Effector memory CD4-positive, alpha-beta T cell (primary cell): ENCODE results near the gene ZBTB16.

Experiments
- DNase-seq, 3 donors: peaks; one replicate each; pipeline ENCODE4 v3.0.0-alpha.2; 2020
- H3K27ac ChIP-seq: 2 replicates; pipeline ENCODE4 v1.7.0; 2013; ENCODE audit warnings: mild to moderate bottlenecking, low read length, moderate library complexity; ENCODE audit not compliant: insufficient read depth, poor library complexity, severe bottlenecking
- H3K27me3 ChIP-seq: replicated peaks from 2 replicates; pipeline ENCODE4 v1.7.0; 2013; ENCODE audit warnings: mild to moderate bottlenecking, low read length; ENCODE audit not compliant: insufficient read depth, control insufficient read depth, poor library complexity, severe bottlenecking
- H3K36me3 ChIP-seq: 2 replicates; pipeline ENCODE4 v1.7.0; 2013; ENCODE audit warnings: mild to moderate bottlenecking, low read length, moderate library complexity; ENCODE audit not compliant: control insufficient read depth, insufficient read depth
- H3K4me1 ChIP-seq: 2 replicates; pipeline ENCODE4 v1.7.0; 2013; ENCODE audit warnings: low read length, mild to moderate bottlenecking; ENCODE audit not compliant: control insufficient read depth, insufficient read depth, poor library complexity, severe bottlenecking
- H3K4me3 ChIP-seq: 2 replicates; pipeline ENCODE4 v1.7.0; 2013; ENCODE audit warnings: low read length, low read depth, mild to moderate bottlenecking; ENCODE audit not compliant: insufficient read depth, poor library complexity, severe bottlenecking
- H3K9me3 ChIP-seq: 2 replicates; pipeline ENCODE4 v1.7.0; 2013; ENCODE audit warnings: mild to moderate bottlenecking, low read length, moderate library complexity; ENCODE audit not compliant: control insufficient read depth

The ZBTB16 gene

DNA sequence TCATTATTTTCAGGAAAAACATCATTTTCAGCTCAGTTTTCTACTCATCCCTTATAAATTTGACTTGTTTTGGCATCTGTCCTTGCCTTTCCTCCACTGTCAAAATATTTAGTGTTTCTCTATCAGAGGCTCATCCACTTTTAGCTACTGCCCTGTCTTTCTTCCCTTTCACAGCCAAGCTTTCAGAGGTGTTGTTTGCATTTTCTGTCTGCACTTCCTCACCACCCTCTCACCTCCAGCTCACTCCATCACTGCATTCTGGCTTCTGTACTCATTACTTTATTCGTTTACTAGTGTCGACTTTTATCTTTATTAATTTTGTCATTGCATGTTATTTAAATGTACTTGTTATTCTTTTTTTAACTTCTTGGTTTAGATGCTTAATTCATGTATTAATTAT is 210.0 kb downstream of the ZBTB16 start:
- Histone ChIP-seq H3K27me3 (peaks cover 7% of the 10 kb centered on the region), H3K27ac (no peak overlapping the region), H3K36me3 (no peaks in the 10 kb centered on the region), H3K4me1 (no peaks in the 10 kb centered on the region), H3K4me3 (no peak overlapping the region), H3K9me3 (no peaks in the 10 kb centered on the region)
- DNase-seq, result no peak

DNA sequence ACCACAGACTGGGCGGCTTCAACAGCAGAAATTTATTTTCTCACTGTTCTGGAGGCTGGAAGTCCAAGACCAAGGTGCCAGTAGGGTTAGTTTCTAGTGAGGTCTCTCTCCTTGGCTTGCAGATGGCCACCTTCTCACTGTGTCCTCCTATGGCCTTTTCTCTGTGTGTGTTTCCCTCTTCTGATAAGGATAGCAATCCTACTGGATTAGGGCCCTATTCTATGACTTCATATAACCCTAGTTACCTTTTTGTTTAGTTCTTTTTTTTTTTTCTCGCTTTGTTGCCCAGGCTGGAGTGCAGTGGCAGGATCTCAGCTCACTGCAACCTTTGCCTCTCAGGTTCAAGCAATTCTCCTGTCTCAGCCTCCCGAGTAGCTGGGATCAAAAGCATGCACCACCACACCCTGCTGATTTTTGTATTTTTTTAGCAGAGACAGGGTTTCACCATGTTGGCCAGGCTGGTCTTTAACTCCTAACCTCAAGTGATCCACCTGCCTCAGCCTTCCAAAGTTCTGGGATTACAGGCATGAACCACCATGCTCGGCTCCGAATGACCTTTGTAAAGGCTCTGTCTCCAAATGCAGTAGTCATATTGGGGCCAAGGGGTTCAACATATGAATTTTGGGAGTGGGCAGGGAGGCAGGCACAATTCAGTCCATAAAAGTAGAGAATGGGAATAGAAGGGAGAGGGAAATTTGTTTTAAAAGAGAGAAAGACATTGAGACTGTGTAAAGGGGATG is 211.2 kb downstream of the ZBTB16 start:
- H3K9me3 ChIP-seq, result no peaks in the 10 kb centered on the region
- H3K4me1 ChIP-seq, result no peaks in the 10 kb centered on the region
- no peaks in the 10 kb centered on the region for H3K36me3 ChIP-seq
- no peak for DNase-seq
- H3K27ac ChIP-seq, result no peak overlapping the region
- H3K27me3 ChIP-seq, result peaks cover 7% of the 10 kb centered on the region
- no peak overlapping the region for H3K4me3 ChIP-seq

DNA sequence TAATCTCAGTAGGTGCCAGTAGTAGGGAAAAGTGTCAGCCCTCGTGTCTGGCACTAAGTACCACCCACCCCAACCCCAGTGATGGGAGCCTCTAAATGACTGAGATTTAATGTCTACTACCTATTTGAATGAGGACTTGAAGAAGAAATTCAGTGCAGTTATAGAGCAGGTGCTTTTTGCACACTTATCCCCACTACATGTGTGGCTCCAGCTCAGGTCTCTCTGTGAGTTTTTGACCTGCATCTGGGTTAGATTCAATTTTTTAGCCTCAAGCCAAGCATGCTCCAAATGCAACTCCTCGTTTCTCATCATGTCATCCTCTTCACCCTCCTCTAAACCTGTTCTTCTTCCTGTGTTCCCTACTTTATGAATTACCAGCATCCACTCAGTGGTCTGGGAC is 211.8 kb downstream of the ZBTB16 start:
- H3K27me3 ChIP-seq, result peaks cover 7% of the 10 kb centered on the region
- H3K9me3 ChIP-seq, result no peaks in the 10 kb centered on the region
- H3K4me3 ChIP-seq, result no peak overlapping the region
- DNase-seq, result no peak
- no peaks in the 10 kb centered on the region for H3K36me3 ChIP-seq
- no peaks in the 10 kb centered on the region for H3K4me1 ChIP-seq
- no peak overlapping the region for H3K27ac ChIP-seq

DNA sequence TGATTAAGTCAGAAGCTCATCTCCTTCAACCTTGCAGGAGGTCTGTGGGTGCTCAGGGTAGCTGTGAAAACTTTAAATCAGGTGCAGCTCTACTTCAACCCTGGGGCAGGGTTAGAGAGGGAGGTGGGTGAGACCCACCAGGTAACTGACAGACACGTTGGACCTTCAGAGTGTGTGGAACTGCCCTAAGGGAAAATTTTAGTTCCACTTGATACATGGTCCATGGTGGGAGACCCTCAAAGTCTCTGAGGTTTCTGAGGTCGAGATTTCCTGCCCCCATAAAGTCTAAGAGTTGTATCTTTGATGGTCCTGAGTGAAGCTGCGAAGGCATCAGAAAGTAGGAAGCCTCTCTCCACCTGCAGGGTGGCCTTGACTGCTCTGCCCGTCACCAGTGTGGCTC is 212.8 kb downstream of the ZBTB16 start:
- Histone ChIP-seq H3K9me3 (no peaks in the 10 kb centered on the region), H3K27ac (no peak overlapping the region), H3K4me1 (no peaks in the 10 kb centered on the region), H3K4me3 (no peak overlapping the region), H3K27me3 (peaks cover 7% of the 10 kb centered on the region), H3K36me3 (no peaks in the 10 kb centered on the region)
- DNase-seq, result no peak

DNA sequence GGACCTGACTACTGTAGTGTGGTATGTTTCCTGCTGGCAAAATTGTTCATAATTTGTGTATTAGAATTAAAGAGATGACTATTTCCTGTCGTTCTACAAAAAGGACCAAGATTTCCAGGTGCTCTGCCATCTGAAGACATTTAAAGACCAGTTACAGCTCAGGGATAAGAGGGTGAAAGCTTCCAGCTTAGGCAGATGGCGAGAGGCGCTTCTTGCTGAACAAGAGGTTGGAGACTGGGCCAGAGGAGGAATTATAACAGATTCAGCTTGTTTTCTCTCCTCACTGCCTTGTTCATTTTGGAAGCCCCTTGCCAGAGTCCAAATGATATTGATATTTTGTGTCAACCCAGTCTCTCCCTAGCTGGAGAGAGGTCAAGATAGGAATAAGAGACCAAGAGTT is 213.6 kb downstream of the ZBTB16 start:
- H3K27ac ChIP-seq, result no peak overlapping the region
- DNase-seq, result no peak
- H3K4me1 ChIP-seq, result no peaks in the 10 kb centered on the region
- H3K4me3 ChIP-seq, result no peak overlapping the region
- H3K9me3 ChIP-seq, result no peaks in the 10 kb centered on the region
- H3K27me3 ChIP-seq, result peaks cover 7% of the 10 kb centered on the region
- H3K36me3 ChIP-seq, result no peaks in the 10 kb centered on the region

DNA sequence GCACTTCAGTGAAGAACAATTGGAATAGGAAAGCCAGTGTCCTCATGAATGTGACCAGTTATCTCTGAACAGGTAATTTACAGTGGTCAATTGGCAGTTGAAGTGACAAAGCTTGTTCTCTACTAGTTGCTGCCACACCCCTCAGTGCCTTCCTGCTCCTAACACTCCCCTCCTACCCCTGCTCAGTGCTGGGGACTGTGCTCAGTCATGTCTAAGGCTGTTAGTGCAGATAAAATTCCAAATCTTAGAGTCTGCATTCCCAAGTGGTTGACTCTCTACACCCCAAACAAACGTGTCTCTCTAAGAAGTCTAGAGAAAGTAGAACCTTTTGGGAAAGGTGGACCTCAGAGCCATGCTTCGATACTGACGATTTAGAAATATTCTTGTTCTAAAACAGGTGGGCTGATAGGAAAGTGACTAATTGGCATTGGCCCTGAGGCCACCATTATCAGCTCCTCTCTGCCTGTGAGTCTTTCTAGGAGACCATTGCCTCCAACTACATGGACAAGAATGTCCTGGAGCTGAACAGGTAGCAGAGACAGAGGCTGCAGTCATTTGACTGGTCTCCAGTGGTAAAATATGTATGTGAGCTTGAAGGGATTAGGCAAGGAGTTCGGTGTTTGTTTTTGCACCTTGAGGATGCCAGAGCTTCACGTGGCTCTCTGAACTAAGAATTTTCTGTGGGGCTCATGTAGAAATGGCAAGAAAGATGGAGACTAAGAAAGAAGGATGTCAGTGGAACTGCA is 214.6 kb downstream of the ZBTB16 start:
- no peak overlapping the region for H3K27ac ChIP-seq
- no peak for DNase-seq
- H3K4me3 ChIP-seq, result no peak overlapping the region
- no peaks in the 10 kb centered on the region for H3K4me1 ChIP-seq
- H3K9me3 ChIP-seq, result no peaks in the 10 kb centered on the region
- H3K27me3 ChIP-seq, result peaks cover 7% of the 10 kb centered on the region
- no peaks in the 10 kb centered on the region for H3K36me3 ChIP-seq

DNA sequence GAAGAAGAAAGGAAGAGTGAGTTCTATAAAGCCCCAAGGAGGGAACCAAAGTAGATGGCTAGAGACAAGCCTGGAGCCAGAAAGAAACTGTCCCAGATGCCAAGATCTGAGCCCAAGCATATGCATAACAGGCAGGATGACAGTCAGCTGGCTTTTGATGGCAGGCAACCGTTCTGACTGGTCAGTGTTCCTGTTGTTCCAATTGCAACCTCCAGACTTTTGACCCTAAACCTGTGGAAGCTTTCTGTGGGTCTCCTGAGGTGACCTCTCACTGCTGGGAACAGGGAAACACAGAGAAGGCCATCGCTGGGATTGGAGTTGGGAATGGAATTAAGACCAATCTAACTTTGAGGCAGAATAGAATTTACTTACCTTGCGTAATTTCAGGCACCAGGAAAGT is 215.1 kb downstream of the ZBTB16 start:
- H3K27me3 ChIP-seq, result peaks cover 5% of the 10 kb centered on the region
- H3K36me3 ChIP-seq, result no peaks in the 10 kb centered on the region
- H3K4me3 ChIP-seq, result no peak overlapping the region
- H3K9me3 ChIP-seq, result no peaks in the 10 kb centered on the region
- H3K4me1 ChIP-seq, result no peaks in the 10 kb centered on the region
- H3K27ac ChIP-seq, result no peak overlapping the region
- no peak for DNase-seq

DNA sequence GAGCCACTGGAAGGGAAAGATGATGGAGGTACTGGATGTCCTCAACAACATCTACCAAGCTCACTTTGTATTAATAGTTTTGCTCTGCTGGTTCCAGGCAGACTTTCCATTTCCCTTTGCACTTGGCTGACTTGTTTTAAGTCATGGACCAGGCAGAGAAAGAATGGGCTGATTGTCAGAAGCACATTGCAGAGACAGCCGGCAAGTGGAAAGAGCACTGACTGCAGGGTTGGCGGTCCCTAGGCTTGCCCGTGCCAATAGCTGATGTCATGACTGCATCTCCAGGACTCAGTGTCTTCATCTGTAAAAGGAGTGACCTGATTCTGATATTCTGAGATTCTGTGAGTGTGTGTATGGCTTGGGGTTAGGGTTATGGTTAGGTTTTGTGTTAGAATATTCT is 215.8 kb downstream of the ZBTB16 start:
- peaks cover 5% of the 10 kb centered on the region for H3K27me3 ChIP-seq
- H3K4me3 ChIP-seq, result no peak overlapping the region
- no peaks in the 10 kb centered on the region for H3K36me3 ChIP-seq
- no peak overlapping the region for H3K27ac ChIP-seq
- no peaks in the 10 kb centered on the region for H3K4me1 ChIP-seq
- no peak for DNase-seq
- no peaks in the 10 kb centered on the region for H3K9me3 ChIP-seq

DNA sequence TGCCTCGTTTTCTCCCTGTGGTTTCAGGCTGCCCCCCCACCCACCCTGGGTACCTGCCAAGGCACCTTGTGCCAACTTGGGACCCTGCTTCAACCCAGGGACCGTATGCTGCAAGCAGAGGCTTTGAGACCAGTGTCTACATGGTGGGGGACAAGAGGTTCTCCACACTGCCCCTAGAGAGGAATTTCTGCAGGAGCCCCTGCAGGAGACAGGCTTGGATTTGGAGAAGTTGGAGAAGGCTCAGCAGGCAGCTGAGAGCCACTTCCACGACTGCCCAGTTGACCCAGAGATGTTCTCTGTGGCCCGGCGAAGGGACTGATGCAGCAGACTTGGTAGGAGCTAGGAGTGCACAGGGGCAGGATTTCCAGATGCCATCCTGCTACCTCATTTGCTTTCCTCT is 216.6 kb downstream of the ZBTB16 start:
- no peak for DNase-seq
- Histone ChIP-seq H3K27ac (no peak overlapping the region), H3K4me1 (no peaks in the 10 kb centered on the region), H3K9me3 (no peaks in the 10 kb centered on the region), H3K4me3 (no peak overlapping the region), H3K27me3 (peaks cover 5% of the 10 kb centered on the region), H3K36me3 (no peaks in the 10 kb centered on the region)

DNA sequence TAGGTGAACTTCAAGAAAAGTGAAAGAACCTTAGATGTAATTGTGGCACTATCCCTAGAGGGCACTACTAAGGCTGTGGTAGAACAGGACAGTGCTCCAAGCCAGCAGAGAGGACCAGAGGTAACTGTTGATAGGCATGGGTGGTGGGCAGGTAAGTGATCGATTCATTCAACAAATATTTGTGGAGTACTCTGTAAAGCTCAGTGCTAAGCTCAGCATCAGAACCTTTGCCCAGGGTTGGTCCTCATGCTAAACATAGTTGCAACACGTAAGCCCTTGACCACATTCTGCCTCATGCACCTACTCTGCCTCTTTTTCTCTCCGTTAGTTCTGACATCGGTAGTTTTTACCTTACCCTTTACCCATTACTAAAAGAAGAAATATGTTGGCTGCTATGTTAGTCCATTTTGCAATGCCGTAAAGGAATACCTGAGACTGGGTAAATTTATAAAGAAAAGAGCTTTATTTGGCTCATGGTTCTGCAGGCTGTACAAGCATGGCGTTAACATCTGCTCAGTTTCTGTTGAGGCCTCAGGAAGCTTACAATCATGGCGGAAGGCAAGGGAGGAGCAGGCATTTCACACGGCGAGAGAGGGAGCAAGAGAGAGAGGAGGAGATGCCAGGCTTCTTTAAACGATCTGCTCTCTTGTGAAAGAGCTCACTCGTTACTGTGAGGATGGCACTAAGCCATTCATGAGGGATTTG is 218.3 kb downstream of the ZBTB16 start:
- Histone ChIP-seq H3K27ac (no peak overlapping the region), H3K4me3 (no peak overlapping the region), H3K36me3 (no peaks in the 10 kb centered on the region), H3K4me1 (no peaks in the 10 kb centered on the region), H3K9me3 (no peaks in the 10 kb centered on the region), H3K27me3 (no peaks in the 10 kb centered on the region)
- no peak for DNase-seq
